ENCODE measurements around the gene NUP160.
"Not testable (repeated sequence)": the region's sequence is repeated elsewhere in the genome, so short reads cannot be mapped to it uniquely, and the experiment has no call there.

The NUP160 gene

DNA sequence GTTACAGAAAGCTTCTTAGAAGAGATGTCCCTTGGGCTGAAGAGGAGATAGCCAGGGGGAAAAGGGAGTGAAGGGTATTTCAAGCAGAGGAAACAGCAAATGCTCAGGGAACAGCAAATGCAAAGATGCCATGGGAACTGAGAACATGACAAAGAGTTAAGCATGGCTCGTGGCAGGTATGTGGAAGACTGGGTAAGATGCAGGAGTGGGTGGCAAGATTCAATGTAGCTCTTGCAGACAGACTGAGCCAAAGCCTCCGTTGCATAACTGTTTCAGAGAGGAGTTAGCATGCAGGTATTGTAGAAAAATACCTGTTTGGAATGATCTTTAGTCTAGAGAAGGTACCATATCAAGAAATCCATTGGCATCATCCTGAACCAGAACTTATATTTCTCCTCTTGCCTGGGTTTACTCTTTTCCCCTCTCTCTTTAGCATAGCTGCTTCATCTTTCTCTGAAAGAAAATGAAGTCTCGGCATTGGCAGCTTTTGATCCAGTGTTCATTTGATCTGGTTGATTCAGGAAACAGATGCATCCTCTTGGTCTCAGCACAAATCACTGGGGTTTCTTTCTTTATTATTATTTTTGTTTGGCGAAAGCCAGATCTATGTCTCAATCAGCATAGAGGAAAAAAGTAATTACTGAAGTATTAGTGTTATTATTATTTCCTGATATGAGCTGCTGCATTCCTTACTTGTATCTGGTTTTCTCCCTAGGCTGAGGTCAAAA is 41.7 kb upstream of the NUP160 start:
- Histone ChIP-seq H3K27ac (no peak overlapping the region), H3K27me3 (replicated peaks) (no peaks in the 10 kb centered on the region), H3K4me3 (ENCODE audit: low read depth, low read length) (no peak overlapping the region), H3K36me3 (replicated peaks) (no peaks in the 10 kb centered on the region)
- no peak for DNase-seq
- in situ Hi-C loops (cut with HindIII; ENCODE audit: low pct_ligation_motif_present, low sequenced_read_pairs): no loop called here
- TF ChIP-seq, protein P1, sequence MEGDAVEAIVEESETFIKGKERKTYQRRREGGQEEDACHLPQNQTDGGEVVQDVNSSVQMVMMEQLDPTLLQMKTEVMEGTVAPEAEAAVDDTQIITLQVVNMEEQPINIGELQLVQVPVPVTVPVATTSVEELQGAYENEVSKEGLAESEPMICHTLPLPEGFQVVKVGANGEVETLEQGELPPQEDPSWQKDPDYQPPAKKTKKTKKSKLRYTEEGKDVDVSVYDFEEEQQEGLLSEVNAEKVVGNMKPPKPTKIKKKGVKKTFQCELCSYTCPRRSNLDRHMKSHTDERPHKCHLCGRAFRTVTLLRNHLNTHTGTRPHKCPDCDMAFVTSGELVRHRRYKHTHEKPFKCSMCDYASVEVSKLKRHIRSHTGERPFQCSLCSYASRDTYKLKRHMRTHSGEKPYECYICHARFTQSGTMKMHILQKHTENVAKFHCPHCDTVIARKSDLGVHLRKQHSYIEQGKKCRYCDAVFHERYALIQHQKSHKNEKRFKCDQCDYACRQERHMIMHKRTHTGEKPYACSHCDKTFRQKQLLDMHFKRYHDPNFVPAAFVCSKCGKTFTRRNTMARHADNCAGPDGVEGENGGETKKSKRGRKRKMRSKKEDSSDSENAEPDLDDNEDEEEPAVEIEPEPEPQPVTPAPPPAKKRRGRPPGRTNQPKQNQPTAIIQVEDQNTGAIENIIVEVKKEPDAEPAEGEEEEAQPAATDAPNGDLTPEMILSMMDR (IDR thresholded peaks at IDR 0.05; ENCODE audit: low read depth, low read length, missing control alignments): no peak

DNA sequence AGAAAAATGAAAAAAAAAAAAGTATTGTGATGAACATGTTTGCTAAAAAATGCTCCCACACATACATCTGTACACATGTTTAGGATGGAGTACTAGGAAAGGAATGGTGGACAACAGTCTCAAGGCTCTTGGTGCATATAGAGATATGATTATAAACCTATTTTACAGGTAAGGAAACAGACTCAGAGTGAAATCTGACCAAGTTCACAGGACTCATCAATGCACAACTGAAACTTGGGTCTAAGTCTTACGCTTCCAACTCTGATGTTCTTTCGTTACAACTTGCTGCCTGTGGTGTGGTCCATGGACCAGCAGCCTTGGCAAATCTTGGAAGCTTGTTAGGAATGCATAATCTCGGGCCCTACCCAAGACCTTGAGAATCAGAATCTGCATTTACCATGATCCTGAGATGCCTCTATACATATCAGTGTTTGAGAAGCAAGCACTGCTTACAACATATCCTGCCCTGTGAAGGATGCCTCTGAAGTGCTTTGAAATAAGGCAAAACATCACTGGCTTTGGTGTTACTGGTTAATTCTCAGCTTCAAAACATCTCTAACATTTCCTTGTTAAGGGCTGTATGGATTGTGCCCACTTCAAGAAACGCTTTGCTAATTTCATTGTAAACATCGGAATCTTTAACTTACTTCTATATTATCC is 39.9 kb upstream of the NUP160 start:
- TF ChIP-seq, protein P1 (IDR thresholded peaks at IDR 0.05; ENCODE audit: low read depth, low read length, missing control alignments): no peak
- no peak overlapping the region for H3K27ac ChIP-seq
- H3K36me3 ChIP-seq (replicated peaks): no peaks in the 10 kb centered on the region
- DNase-seq: no peak
- in situ Hi-C loops (cut with HindIII; ENCODE audit: low pct_ligation_motif_present, low sequenced_read_pairs): no loop called here
- H3K4me3 ChIP-seq (ENCODE audit: low read depth, low read length): no peak overlapping the region
- H3K27me3 ChIP-seq (replicated peaks): no peaks in the 10 kb centered on the region

GRCh38 chr11:47886096-47886495 is 37.9 kb upstream of the NUP160 start:
- no peaks in the 10 kb centered on the region for H3K27me3 ChIP-seq (replicated peaks)
- DNase-seq: peak; percentile 67
- H3K36me3 ChIP-seq (replicated peaks): no peaks in the 10 kb centered on the region
- in situ Hi-C loops (cut with HindIII; ENCODE audit: low pct_ligation_motif_present, low sequenced_read_pairs): no loop called here
- no peak overlapping the region for H3K4me3 ChIP-seq (ENCODE audit: low read depth, low read length)
- TF ChIP-seq, protein P1 (IDR thresholded peaks at IDR 0.05; ENCODE audit: low read depth, low read length, missing control alignments): no peak
- peak overlapping the region; percentile 42 for H3K27ac ChIP-seq

DNA sequence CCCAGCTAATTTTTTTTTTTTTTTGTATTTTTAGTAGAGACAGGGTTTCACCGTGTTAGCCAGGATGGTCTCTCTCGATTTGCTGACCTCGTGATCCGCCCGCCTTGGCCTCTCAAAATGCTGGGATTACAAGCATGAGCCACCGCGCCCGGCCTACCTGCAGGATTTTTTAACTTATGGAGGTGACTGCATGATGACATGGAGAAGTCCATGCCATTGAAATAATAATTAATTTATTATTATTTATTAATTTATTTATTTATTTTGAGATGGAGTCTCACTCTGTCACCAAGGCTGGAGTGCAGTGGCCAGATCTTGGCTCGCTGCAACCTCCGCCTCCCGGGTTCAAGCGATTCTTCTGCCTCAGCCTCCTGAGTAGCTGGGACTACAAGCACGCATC is 34.3 kb upstream of the NUP160 start:
- H3K4me3 ChIP-seq (ENCODE audit: low read depth, low read length); H3K27ac ChIP-seq; in situ Hi-C loops (cut with HindIII; ENCODE audit: low pct_ligation_motif_present, low sequenced_read_pairs); H3K27me3 ChIP-seq (replicated peaks); DNase-seq; H3K36me3 ChIP-seq (replicated peaks): not testable (repeated sequence)

DNA sequence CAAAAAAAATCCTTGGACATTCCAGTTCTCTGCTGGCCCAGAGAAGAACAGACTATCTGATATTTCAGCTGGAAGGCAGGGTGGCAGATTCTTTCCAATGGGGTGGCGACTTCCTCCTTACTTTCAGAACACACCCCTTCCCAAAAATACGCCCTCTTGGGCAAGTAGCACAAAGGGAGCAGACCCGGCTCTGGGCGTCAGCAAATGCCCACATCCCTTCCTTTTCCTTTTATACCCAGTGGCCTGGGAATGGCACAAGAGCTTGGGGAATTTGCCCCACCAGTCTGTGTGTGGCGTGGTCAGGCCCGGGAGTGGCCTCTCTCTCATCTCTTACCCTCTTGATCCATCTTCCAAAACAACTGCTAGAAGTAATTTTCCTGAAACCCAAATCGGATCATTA is 33.0 kb upstream of the NUP160 start:
- Histone ChIP-seq H3K36me3 (replicated peaks) (no peaks in the 10 kb centered on the region), H3K27ac (no peak overlapping the region), H3K27me3 (replicated peaks) (no peaks in the 10 kb centered on the region), H3K4me3 (ENCODE audit: low read depth, low read length) (no peak overlapping the region)
- in situ Hi-C loops (cut with HindIII; ENCODE audit: low pct_ligation_motif_present, low sequenced_read_pairs): no loop called here
- TF ChIP-seq, protein P1 (IDR thresholded peaks at IDR 0.05; ENCODE audit: low read depth, low read length, missing control alignments): no peak
- no peak for DNase-seq

- no peak overlapping the region for H3K27ac ChIP-seq
- no peaks in the 10 kb centered on the region for H3K36me3 ChIP-seq (replicated peaks)
- in situ Hi-C loops (cut with HindIII; ENCODE audit: low pct_ligation_motif_present, low sequenced_read_pairs): no loop called here
- no peak for DNase-seq
- TF ChIP-seq, protein P1 (IDR thresholded peaks at IDR 0.05; ENCODE audit: low read depth, low read length, missing control alignments): no peak
- no peaks in the 10 kb centered on the region for H3K27me3 ChIP-seq (replicated peaks)
- H3K4me3 ChIP-seq (ENCODE audit: low read depth, low read length): no peak overlapping the region
These were observed 31.4 kb upstream of the NUP160 start for GRCh38 chr11:47879259-47880158.

GRCh38 chr11:47875858-47876257 is 27.7 kb upstream of the NUP160 start:
- in situ Hi-C loops (cut with HindIII; ENCODE audit: low pct_ligation_motif_present, low sequenced_read_pairs); H3K27me3 ChIP-seq (replicated peaks): not testable (repeated sequence)

More at GRCh38 chr11:47875858-47876257, 27.7 kb upstream of the NUP160 start:
- DNase-seq; H3K27ac ChIP-seq; H3K4me3 ChIP-seq (ENCODE audit: low read depth, low read length); H3K36me3 ChIP-seq (replicated peaks): not testable (repeated sequence)

Data from brain microvascular endothelial cell (primary cell).